ENCODE measurements around the gene ZNF74.
A peak's percentile ranks its signal among the peaks of the same experiment; 100 is the strongest.
"Not testable (repeated sequence)": the region's sequence is repeated elsewhere in the genome, so short reads cannot be mapped to it uniquely, and the experiment has no call there.

Gene ZNF74

GRCh38 chr22:20393705-20394476, at the start of gene ZNF74:
TSS of gene ZNF74 (plus strand) at chr22:20394151. CDS start at chr22:20394629, 478 bp downstream.
- DNase-seq, result peak; percentile 97

DNA sequence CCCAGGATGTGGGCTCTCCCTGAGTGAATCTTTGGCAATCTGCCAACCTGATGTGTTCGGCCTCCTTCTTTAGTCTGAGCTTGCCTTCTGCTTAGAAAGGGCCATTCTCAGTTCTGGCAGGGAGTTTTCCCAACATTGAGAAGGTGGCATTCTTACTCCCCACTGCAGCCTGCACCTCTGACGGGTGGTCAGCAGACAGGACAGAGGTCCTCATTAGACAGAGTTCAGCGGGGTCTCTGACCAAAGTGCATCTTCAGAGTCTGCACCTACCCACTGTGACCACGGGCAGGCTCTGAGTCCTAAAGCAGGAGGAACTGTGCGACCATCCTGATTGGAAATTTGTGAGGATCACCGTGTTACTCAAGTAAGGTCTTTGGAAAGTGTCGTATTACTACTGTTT, 47.4 kb upstream of the ZNF74 start:
- DNase-seq, result not testable (repeated sequence)

DNA sequence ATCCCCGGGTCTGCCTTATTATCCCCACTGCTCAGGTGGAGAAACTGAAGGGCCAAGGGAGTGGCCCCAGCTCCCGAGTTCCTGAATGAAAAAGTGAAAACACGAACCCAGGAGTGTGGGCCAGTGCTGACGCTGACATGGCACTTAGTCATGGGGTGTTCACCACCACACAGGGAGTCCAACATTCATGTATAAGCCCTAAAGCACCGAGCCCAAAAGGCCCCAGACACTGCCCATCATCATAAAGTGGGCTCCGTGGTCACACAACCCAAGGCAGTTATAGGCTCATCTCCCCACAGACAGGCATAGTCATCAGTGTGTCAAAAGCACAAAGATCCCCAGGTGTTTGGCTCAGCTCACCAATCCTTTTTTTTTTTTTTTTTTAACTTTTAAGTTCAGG, 41.4 kb upstream of the ZNF74 start:
- not testable (repeated sequence) for DNase-seq

- DNase-seq, result no peak
Observed at GRCh38 chr22:20354238-20354975, 39.5 kb upstream of the ZNF74 start.

DNA sequence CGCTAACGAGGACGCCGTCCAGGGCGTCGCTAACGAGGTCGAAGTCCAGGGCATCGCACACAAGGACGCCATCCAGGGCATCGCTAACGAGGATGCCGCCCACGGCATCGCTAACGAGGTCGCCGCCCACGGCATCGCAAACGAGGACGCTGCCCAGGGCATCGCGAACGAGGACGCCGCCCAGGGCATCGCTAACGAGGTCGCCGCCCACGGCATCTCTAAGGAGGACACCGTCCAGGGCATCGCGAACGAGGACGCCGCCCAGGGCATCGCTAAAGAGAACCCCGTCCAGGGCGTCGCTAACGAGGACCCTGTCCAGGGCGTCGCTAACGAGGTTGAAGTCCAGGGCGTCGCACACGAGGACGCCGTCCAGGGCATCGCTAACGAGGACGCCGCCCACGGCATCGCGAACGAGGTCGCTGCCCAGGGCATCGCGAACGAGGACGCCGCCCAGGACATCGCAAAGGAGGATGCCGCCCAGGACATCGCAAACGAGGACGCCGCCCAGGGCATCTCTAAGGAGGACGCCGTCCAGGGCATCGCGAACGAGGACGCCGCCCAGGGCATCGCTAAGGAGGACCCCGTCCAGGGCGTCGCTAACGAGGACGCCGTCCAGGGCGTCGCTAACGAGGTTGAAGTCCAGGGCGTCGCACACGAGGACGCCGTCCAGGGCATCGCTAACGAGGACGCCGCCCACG, 37.9 kb upstream of the ZNF74 start:
- DNase-seq, result not testable (repeated sequence)

DNA sequence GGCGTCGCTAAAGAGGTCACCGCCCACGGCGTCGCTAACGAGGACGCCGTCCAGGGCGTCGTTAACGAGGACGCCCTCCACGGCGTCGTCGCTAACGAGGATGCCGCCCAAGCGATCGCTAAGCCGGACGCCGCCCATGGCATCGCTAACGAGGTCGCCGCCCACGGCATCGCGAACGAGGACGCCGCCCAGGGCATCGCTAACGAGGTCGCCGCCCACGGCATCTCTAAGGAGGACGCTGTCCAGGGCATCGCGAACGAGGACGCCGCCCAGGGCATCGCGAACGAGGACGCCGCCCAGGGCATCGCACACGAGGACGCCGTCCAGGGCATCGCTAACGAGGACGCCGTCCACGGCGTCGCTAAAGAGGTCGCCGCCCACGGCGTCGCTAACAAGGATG, 37.0 kb upstream of the ZNF74 start:
- DNase-seq, result not testable (repeated sequence)

DNA sequence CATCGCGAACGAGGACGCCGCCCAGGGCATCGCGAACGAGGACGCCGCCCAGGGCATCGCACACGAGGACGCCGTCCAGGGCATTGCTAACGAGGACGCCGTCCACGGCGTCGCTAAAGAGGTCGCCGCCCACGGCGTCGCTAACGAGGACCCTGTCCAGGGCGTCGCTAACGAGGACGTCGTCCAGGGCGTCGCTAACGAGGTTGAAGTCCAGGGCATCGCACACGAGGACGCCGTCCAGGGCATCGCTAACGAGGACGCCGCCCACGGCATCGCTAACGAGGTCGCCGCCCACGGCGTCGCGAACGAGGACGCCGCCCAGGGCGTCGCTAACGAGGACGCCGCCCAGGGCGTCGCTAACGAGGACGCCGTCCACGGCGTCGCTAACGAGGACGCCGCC, 36.0 kb upstream of the ZNF74 start:
- DNase-seq, result not testable (repeated sequence)

DNA sequence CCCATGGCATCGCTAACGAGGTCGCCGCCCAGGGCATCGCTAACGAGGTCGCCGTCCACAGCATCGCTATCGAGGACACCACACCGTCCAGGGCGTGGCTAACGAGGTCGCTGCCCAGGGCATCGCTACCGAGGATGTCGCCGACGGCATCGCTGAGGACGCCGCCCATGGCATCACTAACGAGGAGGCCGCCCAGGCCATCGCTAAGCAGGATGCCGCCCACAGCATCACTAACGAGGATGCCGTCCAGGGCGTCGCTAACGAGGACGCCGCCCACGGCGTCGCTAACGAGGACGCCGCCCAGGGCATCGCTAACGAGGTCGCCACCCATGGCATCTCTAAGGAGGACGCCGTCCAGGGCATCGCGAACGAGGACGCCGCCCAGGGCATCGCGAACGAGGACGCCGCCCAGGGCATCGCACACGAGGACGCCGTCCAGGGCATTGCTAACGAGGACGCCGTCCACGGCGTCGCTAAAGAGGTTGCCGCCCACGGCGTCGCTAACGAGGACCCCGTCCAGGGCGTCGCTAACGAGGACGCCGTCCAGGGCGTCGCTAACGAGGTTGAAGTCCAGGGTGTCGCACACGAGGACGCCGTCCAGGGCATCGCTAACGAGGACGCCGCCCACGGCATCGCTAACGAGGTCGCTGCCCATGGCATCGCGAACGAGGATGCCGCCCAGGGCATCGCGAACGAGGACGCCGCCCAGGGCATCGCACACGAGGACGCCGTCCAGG, 35.3 kb upstream of the ZNF74 start:
- not testable (repeated sequence) for DNase-seq

- DNase-seq, result not testable (repeated sequence)
Observed at GRCh38 chr22:20360261-20360660, 33.7 kb upstream of the ZNF74 start.

- DNase-seq, result not testable (repeated sequence)
Observed at GRCh38 chr22:20360866-20361751, 32.8 kb upstream of the ZNF74 start.

DNA sequence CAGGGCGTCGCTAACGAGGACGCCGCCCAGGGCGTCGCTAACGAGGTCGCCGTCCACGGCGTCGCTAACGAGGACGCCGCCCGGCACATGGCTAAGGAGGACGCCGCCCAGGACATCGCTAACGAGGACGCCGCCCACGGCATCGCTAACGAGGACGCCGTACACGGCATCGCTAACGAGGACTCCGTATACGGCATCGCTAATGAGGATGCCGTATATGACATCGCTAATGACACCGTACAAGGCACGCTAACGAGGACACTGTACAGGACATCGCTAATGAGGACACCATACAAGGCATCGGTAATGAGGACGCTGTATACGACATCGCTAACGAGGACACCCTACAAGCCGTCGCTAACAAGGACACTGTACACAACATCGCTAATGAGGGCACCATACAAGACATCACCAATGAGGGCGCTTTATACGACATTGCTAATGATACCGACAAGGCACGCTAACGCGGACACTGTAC, 32.2 kb upstream of the ZNF74 start:
- not testable (repeated sequence) for DNase-seq

DNA sequence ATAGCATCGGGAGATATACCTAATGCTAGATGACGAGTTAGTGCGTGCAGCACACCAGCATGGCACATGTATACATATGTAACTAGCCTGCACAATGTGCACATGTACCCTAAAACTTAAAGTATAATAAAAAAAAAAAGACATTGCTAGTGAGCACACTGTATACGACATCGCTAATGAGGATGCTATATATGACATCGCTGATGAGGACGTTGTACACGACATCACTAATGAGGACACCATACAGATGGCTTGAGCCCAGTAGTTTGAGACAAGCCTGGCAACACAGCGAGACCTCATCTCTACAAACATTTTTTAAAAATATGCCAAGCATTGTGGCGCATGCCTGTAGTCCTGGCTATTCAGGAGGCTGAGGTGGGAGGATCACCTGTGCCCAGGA, 31.5 kb upstream of the ZNF74 start:
- DNase-seq, result not testable (repeated sequence)

GRCh38 chr22:20364335-20365260, 29.4 kb upstream of the ZNF74 start:
- DNase-seq, result peak; percentile 28

DNA sequence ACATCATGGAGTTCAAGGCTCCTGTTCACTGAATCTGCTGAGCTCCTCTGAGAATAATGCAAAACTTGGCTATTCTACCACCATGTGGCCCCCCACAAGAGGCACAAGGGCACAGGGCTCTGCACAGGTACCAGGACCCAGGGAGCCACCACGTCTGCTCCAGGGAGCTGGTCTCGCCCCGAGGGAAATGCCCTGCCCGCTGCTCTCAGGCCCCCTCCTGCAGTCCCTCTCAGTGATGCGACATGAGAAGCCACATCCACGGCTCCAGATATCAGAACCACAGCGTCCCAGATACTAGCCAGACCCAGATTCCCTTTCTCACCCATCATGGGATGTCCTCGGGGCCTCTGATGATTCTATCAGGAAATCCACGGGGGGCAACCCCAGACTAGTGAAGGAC, 27.1 kb upstream of the ZNF74 start:
- not testable (repeated sequence) for DNase-seq

- not testable (repeated sequence) for DNase-seq
Observed at GRCh38 chr22:20368875-20369274, 25.1 kb upstream of the ZNF74 start.

DNA sequence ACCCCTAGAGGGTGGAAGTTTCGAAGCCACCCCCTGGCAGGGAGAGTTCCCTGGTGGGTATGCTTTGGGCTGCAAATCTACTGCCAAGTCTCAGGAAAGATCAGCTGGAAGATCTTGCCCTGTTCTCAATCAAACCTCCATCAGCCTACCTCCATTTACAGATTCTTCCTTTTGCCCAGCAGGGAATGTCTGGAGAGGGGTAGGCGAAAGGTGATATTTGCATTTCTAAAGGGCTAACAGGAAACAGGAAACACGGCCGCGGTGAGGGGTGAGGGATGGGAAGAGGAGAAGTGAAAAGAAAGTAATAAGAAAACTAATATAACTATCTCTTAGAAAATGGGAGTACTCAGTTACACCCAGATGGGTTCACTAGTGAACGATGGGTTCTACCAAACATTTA, 22.3 kb upstream of the ZNF74 start:
- not testable (repeated sequence) for DNase-seq

DNA sequence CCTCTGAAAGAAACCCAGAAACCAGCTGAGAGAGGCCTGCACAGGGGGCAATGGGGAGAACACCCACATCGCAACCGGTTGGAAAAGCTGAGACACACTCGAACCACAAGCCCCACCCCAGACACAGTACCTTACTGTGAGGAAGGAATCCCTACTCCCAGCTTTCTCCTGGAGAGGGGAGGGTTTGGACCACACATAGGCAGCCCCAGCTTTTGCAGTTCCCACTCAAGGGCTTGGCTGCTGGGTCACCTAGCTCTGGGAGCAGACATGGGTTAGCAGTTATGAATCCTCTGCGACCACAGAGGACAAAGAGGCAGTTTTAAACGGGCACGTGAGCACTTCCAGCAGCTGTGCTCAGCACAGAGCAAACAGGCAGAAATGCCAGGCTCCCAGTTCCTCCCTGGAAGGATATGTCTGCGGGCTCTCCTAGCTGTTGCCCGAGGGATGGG, 21.5 kb upstream of the ZNF74 start:
- DNase-seq, result not testable (repeated sequence)

DNA sequence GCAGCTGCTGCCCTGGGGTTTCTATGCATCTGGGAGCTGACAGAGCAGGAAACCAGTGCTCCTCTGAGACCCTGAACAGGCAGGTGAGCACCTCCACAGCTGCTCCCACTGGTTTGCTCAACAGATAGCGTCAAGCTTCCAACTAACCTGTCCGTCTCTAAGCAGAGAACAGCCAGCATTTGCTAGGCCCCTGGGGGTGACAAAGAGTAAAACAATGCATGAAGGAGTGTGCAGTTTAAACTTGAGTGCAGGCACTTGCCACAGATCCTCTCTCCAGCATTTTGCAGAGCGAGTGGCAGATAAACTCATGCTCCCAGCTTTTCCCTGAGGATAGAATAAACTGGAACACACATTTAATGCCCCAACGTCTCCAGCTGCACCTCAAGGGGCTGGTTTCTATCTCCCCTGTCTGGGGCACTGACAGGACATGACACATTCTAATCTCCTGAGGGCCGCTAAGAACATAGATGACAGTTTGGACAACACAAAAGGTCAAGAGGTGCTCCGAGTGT, 20.7 kb upstream of the ZNF74 start:
- peak; percentile 10 for DNase-seq

DNA sequence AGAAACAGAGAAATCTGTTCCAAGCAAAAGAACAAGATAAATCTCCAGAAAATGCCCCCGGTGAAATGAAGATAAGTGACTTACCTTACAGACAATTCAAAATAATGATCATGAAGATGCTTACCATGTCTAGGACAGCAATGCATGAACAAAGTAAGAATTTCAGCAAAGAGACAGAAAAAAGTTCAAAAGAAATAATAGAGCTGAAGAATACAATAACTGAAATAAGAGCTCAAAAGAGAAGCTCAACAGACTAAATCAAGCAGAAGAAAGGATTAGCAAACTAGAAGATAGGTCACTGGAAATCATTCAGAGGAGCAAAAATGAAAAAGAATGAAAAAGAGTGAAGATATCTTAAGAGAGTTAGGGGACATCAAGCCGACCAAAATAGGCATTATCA, 19.8 kb upstream of the ZNF74 start:
- DNase-seq, result not testable (repeated sequence)

GRCh38 chr22:20376281-20376680, 17.7 kb upstream of the ZNF74 start:
- not testable (repeated sequence) for DNase-seq
